Caco-2 (cell line): ENCODE results near the gene CRYM. TPM values are rescaled to one million over a fixed set of nuclear protein-coding genes. Genes with fewer than 3 reads are reported as not detected.

Experiments used
- BruUV-seq: library from RNA; stranded (reverse); fragments of 400-500 nt; replicated peaks from 2 replicates; lab custom pipeline; 2021; lab: Mats Ljungman, UMichigan
- CTCF ChIA-PET: fragments of 300-600 bp; sonication (Branson Sonifier 250); formaldehyde crosslinking; loops from one replicate; lab custom pipeline; 2022; ENCODE audit warnings: antibody characterized with exemption; lab: Charles Lee
- POLR2A ChIA-PET: fragments of 300-600 bp; sonication (Branson Sonifier 250); formaldehyde crosslinking; loops from one replicate; lab custom pipeline; 2022; ENCODE audit warnings: antibody characterized with exemption; lab: Charles Lee
- DNase-seq, 2 experiments: peaks; one replicate each; pipeline versions ENCODE4 v3.0.0 to v3.0.0-alpha.2; 2020 to 2022
- H3K27me3 ChIP-seq: replicated peaks from 2 replicates; pipeline ENCODE4 v1.6.0; 2011; ENCODE audit warnings: low read length; ENCODE audit not compliant: control insufficient read depth, insufficient read depth
- H3K36me3 ChIP-seq: 2 replicates; pipeline ENCODE4 v1.5.1; 2011; ENCODE audit warnings: low read length; ENCODE audit not compliant: control insufficient read depth, insufficient read depth
- H3K4me1 ChIP-seq: fragments of 250-450 bp; sonication (Bioruptor Pico); 2 replicates; pipeline ENCODE4 v1.5.1; 2020; ENCODE audit warnings: mild to moderate bottlenecking
- H3K4me3 ChIP-seq: 2 replicates; pipeline ENCODE4 v1.5.1; 2011; ENCODE audit warnings: low read depth, mild to moderate bottlenecking, control low read depth, low read length
- H3K9me3 ChIP-seq: fragments of 250-450 bp; sonication (Bioruptor Pico); 2 replicates; pipeline ENCODE4 v1.5.1; 2020; ENCODE audit warnings: mild to moderate bottlenecking, moderate library complexity
- H3K27ac Mint-ChIP-seq: one replicate; pipeline ENCODE4 v1.8.0; 2022; ENCODE audit warnings: mixed read lengths; ENCODE audit not compliant: unreplicated experiment
- H3K27me3 Mint-ChIP-seq: one replicate; pipeline ENCODE4 v1.8.0; 2022; ENCODE audit warnings: mixed read lengths; ENCODE audit not compliant: insufficient read depth, unreplicated experiment
- H3K36me3 Mint-ChIP-seq: one replicate; pipeline ENCODE4 v1.8.0; 2022; ENCODE audit warnings: mild to moderate bottlenecking, mixed read lengths; ENCODE audit not compliant: insufficient read depth, unreplicated experiment
- H3K4me1 Mint-ChIP-seq: one replicate; pipeline ENCODE4 v1.8.0; 2022; ENCODE audit warnings: low read depth, mixed read lengths; ENCODE audit not compliant: unreplicated experiment
- H3K4me3 Mint-ChIP-seq: one replicate; pipeline ENCODE4 v1.8.0; 2022; ENCODE audit warnings: mild to moderate bottlenecking, moderate library complexity, mixed read lengths; ENCODE audit not compliant: unreplicated experiment
- H3K9me3 Mint-ChIP-seq: one replicate; pipeline ENCODE4 v1.8.0; 2022; ENCODE audit warnings: mixed read lengths; ENCODE audit not compliant: unreplicated experiment
- CTCF ChIP-seq, 2 experiments: fragments of 200-600 bp in 1 of 2; IDR thresholded peaks; 1 replicate in 1 of 2; 2 replicates in 1 of 2; pipeline versions ENCODE4 v1.5.1 to v1.8.0; 2011 to 2022; ENCODE audit warnings: antibody characterized with exemption in 1 of 2, control low read depth in 1 of 2, inconsistent platforms in 1 of 2, low read depth in 1 of 2, low read length in 1 of 2, mild to moderate bottlenecking in 1 of 2, moderate library complexity in 1 of 2; ENCODE audit not compliant: insufficient read depth in 1 of 2, severe bottlenecking in 1 of 2, unreplicated experiment in 1 of 2
- intact Hi-C: fragments of 100-400 bp; cut with micrococcal nuclease; formaldehyde crosslinking; loops from one replicate; pipeline ENCODE4 v1.10.0; 2022; ENCODE audit not compliant: unreplicated experiment
- total RNA-seq: library from RNA; stranded (reverse); gene quantifications from 2 replicates; pipeline ENCODE4 v1.2.3, GENCODE V29; 2022

The CRYM gene
- total RNA-seq, 1 experiment from 2014 or later: not detected

DNA sequence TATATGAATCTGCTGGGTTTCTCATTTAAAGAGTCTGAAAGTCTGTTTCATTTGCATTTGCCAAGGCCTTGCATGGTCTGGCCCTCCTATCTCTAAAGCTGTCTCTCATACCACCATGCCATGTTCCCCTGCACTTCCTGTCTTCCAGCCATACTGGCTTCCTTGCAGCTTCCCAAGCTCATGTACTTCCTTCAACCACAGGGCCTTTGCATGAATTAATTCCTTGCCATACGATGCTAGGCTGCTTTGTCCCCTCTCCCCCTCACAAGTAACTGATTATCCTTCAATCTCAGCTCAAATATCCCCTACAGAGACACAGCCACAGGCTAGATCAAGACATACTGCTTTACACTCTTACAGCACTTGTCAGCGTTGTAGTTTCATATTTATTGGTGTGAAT lies 5.8 kb downstream of the CRYM start:
- ChIA-PET CTCF (interaction anchor here (0.7 kb wide), 1 partner anchor 348 kb away, joined by 3 read pairs; no protein-coding TSS in a partner anchor), POLR2A (no interaction called here)
- Mint-ChIP-seq H3K4me3 (no peak overlapping the region), H3K27ac (no peak overlapping the region), H3K36me3 (no peaks in the 10 kb centered on the region), H3K27me3 (peaks cover 3% of the 10 kb centered on the region), H3K4me1 (no peaks in the 10 kb centered on the region), H3K9me3 (no peaks in the 10 kb centered on the region)
- Histone ChIP-seq H3K27me3 (no peaks in the 10 kb centered on the region), H3K4me3 (no peak overlapping the region), H3K36me3 (no peaks in the 10 kb centered on the region), H3K9me3 (no peaks in the 10 kb centered on the region), H3K4me1 (no peaks in the 10 kb centered on the region)
- no TSS peak for BruUV-seq
- TF ChIP-seq CTCF (IDR thresholded peaks at IDR 0.05; ENCODE audit: insufficient read depth in 1 of 2, low read depth in 1 of 2, low read length in 1 of 2, severe bottlenecking in 1 of 2, unreplicated experiment in 1 of 2): no peak
- DNase-seq: no peak
- intact Hi-C loops: no loop called here

DNA sequence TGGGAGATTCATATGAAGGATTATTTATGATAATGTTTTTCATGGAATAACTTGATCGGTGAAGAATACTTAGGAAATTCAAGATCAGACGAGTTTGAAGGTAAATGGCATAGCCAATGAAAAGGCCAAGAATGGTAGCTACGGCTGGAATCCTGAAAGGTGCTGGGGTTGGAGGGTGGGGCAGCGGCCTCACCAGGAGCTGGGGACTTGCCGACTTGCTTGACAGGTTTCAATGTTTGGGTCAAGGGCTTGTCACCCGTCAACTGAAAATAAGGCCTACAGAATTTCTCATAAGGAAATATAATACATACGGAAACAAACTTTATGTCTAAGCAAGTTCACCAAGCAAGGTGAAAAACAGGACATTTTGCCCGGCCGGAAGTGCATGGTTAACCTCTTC lies 9.9 kb downstream of the CRYM start:
- no TSS peak for BruUV-seq
- POLR2A ChIA-PET: no interaction called here
- Histone ChIP-seq H3K36me3 (no peaks in the 10 kb centered on the region), H3K4me1 (peaks cover 7% of the 10 kb centered on the region; the same call in 1 of the 2 replicates), H3K4me3 (no peak overlapping the region), H3K27me3 (no peaks in the 10 kb centered on the region), H3K9me3 (no peaks in the 10 kb centered on the region)
- Mint-ChIP-seq H3K36me3 (no peaks in the 10 kb centered on the region), H3K27ac (no peak overlapping the region), H3K4me1 (peaks cover 11% of the 10 kb centered on the region), H3K9me3 (no peaks in the 10 kb centered on the region), H3K27me3 (no peaks in the 10 kb centered on the region), H3K4me3 (no peak overlapping the region)
- CTCF ChIA-PET: no interaction called here
- no peak for TF ChIP-seq CTCF (IDR thresholded peaks at IDR 0.05; ENCODE audit: insufficient read depth in 1 of 2, low read depth in 1 of 2, low read length in 1 of 2, severe bottlenecking in 1 of 2, unreplicated experiment in 1 of 2)
- intact Hi-C loops: no loop called here
- no peak for DNase-seq

GRCh38 chr16:21267298-21267697 lies 10.8 kb downstream of the CRYM start:
- Histone ChIP-seq H3K9me3 (no peaks in the 10 kb centered on the region), H3K4me3 (no peak overlapping the region), H3K36me3 (no peaks in the 10 kb centered on the region), H3K27me3 (no peaks in the 10 kb centered on the region), H3K4me1 (peaks cover 7% of the 10 kb centered on the region; the same call in 1 of the 2 replicates)
- TF ChIP-seq CTCF (IDR thresholded peaks at IDR 0.05; ENCODE audit: insufficient read depth in 1 of 2, low read depth in 1 of 2, low read length in 1 of 2, severe bottlenecking in 1 of 2, unreplicated experiment in 1 of 2): no peak
- no peaks in the 10 kb centered on the region for H3K9me3 Mint-ChIP-seq
- intact Hi-C loops: no loop called here
- DNase-seq: no peak
- no peaks in the 10 kb centered on the region for H3K36me3 Mint-ChIP-seq
- ChIA-PET POLR2A (no interaction called here), CTCF (interaction anchor here (0.6 kb wide), 1 partner anchor 329 kb away, joined by 3 read pairs; no protein-coding TSS in a partner anchor)
- peaks cover 12% of the 10 kb centered on the region for H3K4me1 Mint-ChIP-seq
- no TSS peak for BruUV-seq
- no peaks in the 10 kb centered on the region for H3K27me3 Mint-ChIP-seq
- H3K4me3 Mint-ChIP-seq: no peak overlapping the region
- H3K27ac Mint-ChIP-seq: no peak overlapping the region
